KOPT-K1 (cell line): ENCODE data around the gene FBN3.
"Not testable (repeated sequence)": the region's sequence is repeated elsewhere in the genome, so short reads cannot be mapped to it uniquely, and the experiment has no call there.

Experiments
- H3K27ac ChIP-seq: fragments of 200-600 bp; sonication (generic); 2 replicates; pipeline ENCODE4 v1.5.1; 2016; ENCODE audit warnings: antibody characterized with exemption, mild to moderate bottlenecking, low read depth, low read length; ENCODE audit not compliant: poor library complexity, severe bottlenecking
- H3K36me3 ChIP-seq: fragments of 200-600 bp; sonication (generic); 2 replicates; pipeline ENCODE4 v1.5.1; 2017; ENCODE audit warnings: antibody characterized with exemption, mild to moderate bottlenecking, low read length, moderate library complexity; ENCODE audit not compliant: insufficient read depth
- H3K9me3 ChIP-seq: fragments of 200-600 bp; sonication (generic); 2 replicates; pipeline ENCODE4 v1.5.1; 2017; ENCODE audit warnings: antibody characterized with exemption, low read length, mild to moderate bottlenecking; ENCODE audit not compliant: insufficient read depth, poor library complexity, severe bottlenecking

FBN3 gene

DNA sequence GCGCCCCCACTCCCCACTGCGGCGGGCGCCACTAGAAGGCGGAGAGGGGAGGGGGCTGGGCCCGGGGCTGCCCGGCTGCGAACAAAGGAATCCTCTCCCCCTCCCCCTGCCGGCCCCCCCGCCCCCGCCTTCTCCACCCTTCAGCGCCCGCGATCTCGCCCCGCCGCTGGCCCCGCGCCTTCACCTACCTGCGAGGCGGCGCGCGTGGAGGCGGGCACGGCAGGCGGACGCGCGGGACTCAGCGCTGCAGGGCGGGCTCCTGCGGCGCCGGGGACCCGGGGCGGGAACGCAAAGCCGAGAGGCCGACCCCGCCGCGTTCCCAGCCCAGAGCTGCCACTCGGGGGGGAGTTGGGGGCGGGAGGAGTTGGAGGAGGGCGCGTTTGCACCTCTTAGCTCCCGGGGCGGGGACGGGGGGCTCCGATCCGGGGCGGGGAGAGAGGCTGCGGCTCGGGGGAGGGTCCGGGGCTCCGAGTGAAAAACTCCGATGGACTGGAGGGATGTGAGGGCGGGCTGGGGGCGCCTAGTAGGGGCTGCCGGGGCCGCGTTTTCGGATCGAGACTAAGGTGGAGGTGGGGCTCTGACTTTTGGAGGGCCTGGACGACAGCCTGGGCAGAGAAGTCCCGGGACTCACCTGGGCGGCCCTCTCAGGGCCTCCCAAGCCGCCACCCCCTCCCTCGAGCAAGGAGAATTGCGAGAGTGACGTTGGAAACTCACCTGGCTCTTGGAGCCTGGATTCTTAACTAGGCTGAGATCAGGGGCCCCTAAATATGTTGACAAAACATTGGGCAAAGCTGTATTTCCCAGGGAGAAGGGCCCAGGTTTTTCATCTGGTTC lies at the start of gene FBN3:
Gene FBN3, minus strand, starts transcription at position 332 of the 834 bp plus-strand sequence. CDS start 2,112 bp downstream, outside the sequence.
- H3K9me3 ChIP-seq = no peaks in the 10 kb centered on the region
- H3K36me3 ChIP-seq = no peaks in the 10 kb centered on the region
- no peak within 1 kb of the TSS for H3K27ac ChIP-seq

DNA sequence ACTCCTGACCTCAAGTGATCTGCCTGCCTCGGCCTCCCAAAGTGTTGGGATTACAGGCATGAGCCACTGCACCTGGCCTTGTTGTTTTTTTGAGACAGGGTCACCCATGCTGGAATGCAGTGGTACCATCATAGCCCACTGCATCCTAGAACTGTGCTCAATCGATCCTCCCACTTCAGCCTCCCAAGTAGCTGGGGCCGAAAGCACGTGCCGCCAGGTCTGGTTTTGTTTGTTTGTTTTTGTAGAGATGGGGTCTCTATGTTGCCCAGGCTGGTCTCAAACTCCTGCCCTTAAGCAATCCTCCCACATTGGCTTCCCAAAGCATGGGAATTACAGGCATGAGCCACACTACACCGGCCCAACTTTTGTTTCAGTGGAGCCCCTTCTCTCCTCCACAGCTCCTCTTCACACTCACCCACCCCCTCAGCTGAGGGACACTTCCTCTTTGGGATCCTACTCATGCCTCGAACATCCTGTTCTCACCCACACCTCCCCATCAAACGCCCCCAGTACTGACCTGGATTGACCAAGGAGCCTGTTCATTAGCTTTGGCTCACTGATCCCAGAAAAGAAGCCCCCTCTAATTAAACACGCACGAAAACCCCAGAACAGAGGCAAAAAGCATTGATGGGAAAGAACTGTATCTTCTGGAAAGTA lies 47.0 kb upstream of the FBN3 start:
- Histone ChIP-seq H3K36me3 (no peaks in the 10 kb centered on the region), H3K27ac (no peak overlapping the region), H3K9me3 (no peaks in the 10 kb centered on the region)

DNA sequence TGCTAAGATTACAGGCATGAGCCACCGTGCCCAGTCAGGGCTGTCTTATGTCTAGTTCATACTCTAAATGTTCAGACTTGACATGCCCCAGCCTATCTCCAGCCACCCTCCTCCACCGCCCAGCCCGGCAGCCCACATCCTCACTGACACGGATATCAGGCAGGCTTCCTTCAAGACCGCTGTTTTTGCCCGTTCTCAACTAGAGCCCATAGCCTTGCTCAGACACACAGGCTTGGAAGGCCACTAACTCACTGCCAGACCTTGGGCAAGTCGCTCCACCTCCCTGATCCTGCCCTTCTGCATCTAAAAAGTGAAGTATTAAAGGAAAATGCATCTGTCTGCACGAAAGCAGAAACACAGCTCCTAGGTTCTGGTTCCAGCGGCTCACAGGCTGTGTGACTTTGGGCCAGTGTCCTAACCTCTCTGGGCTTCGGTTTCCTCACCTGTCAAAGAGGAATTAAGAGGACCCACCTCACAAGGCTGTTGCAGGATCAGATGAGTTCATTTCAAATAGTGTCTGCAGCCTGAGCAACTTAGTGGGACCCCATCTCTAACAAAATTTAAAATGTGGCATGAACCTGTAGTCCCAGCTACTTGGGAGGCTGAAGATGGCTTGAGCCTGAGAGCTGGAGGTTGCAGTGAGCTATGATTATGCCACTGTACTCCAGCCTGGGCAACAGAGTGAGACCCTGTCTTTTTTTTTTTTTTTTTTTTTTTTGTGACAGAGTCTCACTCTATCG lies 45.3 kb upstream of the FBN3 start:
- Histone ChIP-seq H3K9me3 (no peaks in the 10 kb centered on the region), H3K36me3 (no peaks in the 10 kb centered on the region), H3K27ac (peak overlapping the region; percentile 34)

DNA sequence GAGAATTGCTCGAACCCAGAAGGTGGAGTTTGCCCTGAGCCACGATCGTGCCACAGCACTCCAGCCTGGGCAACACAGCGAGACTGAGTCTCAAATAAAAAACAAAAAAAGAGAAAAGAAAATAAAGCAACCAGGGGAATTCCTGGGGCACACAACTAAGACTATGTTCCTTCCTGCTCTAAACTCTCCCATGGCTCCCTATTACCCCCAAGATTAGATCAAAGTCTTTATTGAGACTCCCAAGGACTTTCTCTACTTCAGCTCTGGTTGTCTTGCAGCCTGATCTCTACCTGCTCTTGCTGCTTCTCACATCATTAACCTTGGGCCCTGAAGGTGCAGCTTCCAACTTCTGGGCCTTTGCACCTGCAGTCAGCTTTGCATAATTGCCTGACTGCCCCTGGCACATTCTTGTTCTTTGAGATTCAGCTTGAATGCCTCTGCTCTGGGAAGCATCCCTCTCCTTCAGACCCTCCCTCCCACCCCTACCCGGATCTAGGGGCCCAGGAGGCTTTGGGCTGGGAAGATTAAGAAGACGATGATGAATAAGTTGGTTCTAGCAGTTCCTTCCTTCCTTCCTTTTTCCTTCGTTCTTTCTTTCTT lies 42.9 kb upstream of the FBN3 start:
- no peaks in the 10 kb centered on the region for H3K36me3 ChIP-seq
- no peak overlapping the region for H3K27ac ChIP-seq
- no peaks in the 10 kb centered on the region for H3K9me3 ChIP-seq

DNA sequence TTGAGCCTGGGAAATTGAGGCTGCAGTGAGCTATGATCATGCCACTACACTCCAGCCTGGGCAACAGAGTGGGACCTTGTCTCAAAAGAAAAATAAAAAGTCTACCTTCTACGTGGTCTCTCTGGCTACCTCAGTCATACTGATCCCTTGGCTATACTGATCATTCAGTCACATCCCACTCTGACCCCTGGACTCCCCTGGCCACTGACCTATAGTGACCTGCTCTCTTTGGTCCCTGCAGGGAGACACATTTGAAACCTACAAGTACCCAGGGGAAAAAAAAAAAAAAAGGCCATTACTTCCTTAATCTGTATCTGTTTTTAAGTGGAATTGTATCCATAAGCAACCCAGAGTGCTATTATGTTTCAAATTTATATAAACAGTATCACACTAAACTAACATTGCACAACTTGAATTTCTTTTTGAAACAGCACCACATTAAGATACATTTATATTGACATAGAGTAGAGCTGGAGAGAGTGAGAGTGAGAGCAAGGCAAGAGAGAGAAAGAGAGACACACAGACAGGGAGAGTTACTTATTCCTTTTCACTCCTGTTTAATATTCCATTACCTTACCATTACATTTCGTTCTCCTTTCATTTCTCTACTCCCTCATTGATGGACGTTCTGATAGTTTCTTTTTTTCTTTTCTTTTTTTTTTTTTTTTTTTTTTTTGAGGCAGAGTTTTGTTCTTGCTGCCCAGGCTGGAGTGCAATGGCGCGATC lies 36.1 kb upstream of the FBN3 start:
- Histone ChIP-seq H3K27ac (no peak overlapping the region), H3K9me3 (no peaks in the 10 kb centered on the region), H3K36me3 (no peaks in the 10 kb centered on the region)

DNA sequence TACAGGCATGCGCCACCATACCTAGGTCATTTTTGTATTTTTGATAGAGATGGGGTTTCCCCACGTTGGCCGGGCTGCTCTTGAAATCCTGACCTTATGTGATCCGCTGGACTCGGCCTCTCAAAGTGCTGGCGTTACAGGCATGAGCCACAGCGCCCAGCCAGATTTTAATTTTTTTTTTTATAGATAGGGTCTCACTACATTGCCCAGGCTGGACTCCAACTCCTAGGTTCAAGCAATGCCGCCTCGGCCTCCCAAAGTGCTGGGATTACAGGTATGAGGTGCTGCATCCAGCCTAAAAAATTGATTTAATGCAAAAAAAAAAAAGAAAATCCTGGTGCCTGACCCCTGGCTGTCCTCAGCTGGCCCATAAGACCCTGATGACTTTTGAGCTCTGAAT lies 34.9 kb upstream of the FBN3 start:
- H3K9me3 ChIP-seq = no peaks in the 10 kb centered on the region
- H3K36me3 ChIP-seq = no peaks in the 10 kb centered on the region

DNA sequence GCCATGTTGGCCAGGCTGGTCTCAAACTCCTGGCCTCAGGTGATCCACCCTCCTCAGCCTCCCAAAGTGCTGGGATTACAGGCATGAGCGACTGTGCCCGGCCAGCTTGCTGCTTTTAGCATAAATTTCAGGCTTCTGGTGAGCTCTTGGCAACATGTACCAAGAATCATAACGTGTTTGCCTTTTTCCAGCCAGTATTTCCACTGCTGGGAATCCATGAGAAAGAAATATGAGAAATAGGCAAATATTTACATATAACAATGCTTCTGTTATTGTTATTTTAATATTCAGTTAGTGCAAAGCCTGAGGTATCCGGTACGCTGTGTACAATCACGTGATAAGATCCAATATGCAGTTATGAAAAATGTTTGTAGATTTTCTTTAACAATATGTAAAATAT lies 30.6 kb upstream of the FBN3 start:
- Histone ChIP-seq H3K27ac (no peak overlapping the region), H3K9me3 (no peaks in the 10 kb centered on the region), H3K36me3 (no peaks in the 10 kb centered on the region)

More for the DNA sequence above, 34.9 kb upstream of the FBN3 start:
- H3K27ac ChIP-seq = no peak overlapping the region

DNA sequence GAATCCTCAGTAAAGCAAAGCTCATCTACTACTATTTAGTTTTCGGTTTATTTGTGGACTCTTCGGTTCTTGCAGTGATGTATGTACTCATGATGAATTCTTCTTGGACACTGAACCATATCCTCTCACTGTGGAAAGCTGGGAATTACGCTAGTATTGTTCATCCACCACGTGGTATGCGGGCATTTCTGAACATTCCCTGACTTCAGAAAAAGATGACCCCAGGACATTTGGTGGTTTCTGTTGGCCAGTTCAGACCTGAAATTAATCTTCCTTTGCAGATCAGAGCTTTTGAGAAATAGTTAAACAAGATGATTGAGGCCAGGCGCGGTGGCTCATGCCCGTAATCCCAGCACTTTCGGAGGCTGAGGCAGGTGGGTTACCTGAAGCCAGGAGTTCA lies 25.3 kb upstream of the FBN3 start:
- H3K36me3 ChIP-seq = no peaks in the 10 kb centered on the region
- no peaks in the 10 kb centered on the region for H3K9me3 ChIP-seq
- H3K27ac ChIP-seq = no peak overlapping the region

DNA sequence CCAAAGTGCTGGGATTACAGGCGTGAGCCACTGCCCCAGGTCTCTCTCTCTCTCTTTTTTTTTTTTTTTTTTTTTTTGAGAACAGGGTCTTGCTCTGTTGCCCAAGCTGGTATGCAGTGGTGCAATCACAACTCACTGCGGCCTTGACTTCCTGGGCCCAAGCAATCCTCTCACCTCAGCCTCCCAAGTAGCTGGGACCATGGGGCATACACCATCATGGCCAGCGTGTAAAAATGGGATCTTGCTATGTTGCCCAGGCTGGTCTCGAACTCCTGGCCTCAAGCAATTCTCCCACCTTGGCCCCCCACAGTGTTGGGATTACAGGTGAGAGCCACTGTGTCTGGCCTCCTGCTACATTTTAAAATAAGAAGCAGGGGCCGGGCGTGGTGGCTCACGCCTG lies 19.1 kb upstream of the FBN3 start:
- Histone ChIP-seq H3K9me3 (no peaks in the 10 kb centered on the region), H3K36me3 (no peaks in the 10 kb centered on the region), H3K27ac (no peak overlapping the region)

DNA sequence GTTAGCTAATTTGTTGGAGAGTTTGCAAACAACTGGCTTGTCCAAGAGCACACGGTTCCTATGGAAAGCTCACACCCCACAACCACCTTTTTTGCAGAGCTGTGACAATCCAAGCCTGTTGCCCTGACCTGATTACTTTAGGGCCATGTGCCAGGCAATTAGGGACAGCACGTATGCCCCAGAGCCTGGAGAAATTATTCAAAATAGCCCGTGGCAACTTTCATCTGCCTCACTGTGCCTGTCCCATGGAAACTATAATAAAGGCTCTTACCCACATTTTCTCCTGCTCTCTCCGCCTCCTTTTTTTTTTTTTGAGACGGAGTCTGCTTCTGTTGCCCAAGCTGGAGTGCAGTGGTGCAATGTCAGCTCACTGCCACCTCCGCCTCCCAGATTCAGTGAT lies 18.6 kb upstream of the FBN3 start:
- Histone ChIP-seq H3K36me3 (no peaks in the 10 kb centered on the region), H3K9me3 (no peaks in the 10 kb centered on the region), H3K27ac (no peak overlapping the region)

DNA sequence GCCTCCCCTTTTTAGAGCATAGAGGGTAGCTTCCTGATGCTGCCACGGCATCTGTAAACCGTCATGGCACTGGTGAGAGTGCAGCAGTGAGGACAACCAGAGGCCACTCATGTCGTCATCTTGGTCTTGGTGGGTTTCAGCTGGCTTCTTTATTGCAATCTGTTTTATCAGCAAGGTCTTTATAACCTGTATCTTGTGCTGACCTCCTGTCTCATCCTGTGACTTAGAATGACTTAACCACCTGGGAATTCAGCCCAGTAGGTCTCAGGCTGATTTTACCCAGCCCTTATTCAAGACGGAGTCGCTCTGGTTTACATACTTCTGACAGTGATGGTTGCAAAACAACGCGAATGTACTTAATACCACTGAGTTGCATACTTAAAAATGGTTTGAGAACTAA lies 14.4 kb upstream of the FBN3 start:
- no peak overlapping the region for H3K27ac ChIP-seq
- H3K9me3 ChIP-seq = no peaks in the 10 kb centered on the region
- no peaks in the 10 kb centered on the region for H3K36me3 ChIP-seq

DNA sequence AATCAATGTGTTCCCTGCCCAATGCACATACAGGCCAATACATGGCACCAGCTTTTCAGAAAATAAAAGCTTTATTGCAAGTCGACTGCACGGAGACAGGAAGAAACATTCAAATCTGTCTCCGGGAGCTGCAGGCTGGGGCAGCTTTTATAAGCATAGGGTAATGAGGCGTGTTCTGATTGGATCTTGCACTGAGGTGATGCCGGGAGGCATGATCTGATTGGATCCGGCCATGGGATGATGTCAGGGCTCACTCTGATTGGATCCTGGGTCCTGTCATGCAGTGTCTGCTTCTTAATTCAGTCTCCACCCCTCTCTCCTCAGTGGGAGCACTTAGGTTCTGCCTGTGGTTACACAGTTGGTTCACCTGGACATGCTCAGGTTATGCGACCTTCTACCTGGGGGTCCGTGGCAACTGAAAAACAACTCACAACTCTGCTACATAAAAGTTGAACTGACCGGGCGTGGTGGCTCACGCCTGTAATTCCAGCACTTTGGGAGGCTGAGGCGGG lies 11.8 kb upstream of the FBN3 start:
- H3K36me3 ChIP-seq = no peaks in the 10 kb centered on the region
- no peaks in the 10 kb centered on the region for H3K9me3 ChIP-seq
- peak overlapping the region; percentile 36 for H3K27ac ChIP-seq

DNA sequence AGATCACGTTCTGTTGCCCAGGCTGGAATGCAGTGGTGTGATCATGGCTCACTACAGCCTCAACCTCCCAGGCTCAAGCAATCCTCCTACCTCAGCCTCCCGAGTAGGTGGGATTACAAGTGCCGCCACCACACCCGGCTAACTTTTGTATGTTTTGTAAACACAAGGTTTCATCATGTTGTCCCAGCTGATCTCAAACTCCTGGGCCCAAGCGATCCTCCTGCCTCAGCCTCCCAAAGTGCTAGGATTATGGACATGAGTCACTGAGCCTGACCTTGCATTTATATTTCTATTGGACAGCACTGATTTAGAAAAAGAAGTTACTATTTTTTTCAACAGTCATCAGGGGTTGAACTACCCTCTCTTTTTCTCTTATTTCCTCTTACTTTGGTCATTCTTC lies 9.9 kb upstream of the FBN3 start:
- not testable (repeated sequence) for H3K9me3 ChIP-seq, H3K36me3 ChIP-seq, H3K27ac ChIP-seq

DNA sequence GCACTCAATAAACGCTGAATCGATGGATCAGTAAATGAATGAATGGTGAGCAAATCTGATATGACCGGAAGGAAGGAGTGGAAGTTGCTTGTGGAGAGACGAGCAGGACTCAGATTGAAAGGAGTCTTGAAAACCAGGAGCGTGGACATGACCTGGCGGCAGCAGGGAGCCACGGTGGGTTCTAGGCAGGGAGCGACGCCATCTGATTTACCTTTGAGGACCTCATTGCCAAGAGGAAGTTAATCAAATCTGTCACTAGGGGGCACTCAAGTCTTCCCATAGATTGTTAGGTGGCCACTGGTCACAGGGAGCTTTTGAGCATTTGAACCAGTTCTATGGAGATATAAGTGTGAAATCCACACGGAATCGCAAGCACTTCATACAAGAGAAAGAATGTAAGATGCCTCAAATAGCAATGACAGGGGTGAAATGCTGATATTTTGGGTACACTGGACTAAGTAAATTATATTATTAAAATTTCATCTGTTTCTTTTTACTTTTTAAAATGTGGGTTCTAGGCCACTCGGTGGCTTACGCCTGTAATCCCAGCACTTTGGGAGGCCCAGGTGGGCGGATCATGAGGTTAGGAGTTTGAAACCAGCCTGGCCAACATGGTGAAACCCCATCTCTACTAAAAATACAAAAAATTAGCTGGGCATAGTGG lies 9.2 kb upstream of the FBN3 start:
- H3K9me3 ChIP-seq = no peaks in the 10 kb centered on the region
- no peak overlapping the region for H3K27ac ChIP-seq
- no peaks in the 10 kb centered on the region for H3K36me3 ChIP-seq
